GM18868 (cell line): ENCODE data around the gene RBM44.

ENCODE experiments used
- ATAC-seq: cut with Tn5 transposase; IDR thresholded peaks from one replicate; pipeline ENCODE4 v1.9.1; 2021; ENCODE audit warnings: mild to moderate bottlenecking, moderate library complexity; ENCODE audit not compliant: unreplicated experiment

The RBM44 gene

DNA sequence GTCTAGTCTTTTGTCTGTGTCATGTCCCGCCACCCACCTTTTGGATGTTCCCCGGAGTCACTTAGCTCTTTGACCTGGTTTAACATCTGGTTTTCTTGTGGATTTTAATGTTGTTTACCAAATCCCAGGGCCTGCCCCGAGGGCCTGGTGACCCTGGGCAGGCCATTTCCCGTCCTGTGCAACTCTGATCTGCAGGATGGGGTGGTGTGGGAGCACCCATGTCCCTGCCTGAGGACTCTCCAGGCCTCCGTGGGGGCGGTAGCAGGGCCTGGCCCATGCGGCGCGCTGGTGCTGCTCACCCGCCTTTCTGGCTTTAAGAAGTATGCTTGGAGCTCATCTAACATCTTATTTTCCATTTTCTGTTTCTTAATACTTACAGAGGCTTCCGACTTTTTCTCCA lies 71.5 kb downstream of the RBM44 start:
- ATAC-seq, result no peak

DNA sequence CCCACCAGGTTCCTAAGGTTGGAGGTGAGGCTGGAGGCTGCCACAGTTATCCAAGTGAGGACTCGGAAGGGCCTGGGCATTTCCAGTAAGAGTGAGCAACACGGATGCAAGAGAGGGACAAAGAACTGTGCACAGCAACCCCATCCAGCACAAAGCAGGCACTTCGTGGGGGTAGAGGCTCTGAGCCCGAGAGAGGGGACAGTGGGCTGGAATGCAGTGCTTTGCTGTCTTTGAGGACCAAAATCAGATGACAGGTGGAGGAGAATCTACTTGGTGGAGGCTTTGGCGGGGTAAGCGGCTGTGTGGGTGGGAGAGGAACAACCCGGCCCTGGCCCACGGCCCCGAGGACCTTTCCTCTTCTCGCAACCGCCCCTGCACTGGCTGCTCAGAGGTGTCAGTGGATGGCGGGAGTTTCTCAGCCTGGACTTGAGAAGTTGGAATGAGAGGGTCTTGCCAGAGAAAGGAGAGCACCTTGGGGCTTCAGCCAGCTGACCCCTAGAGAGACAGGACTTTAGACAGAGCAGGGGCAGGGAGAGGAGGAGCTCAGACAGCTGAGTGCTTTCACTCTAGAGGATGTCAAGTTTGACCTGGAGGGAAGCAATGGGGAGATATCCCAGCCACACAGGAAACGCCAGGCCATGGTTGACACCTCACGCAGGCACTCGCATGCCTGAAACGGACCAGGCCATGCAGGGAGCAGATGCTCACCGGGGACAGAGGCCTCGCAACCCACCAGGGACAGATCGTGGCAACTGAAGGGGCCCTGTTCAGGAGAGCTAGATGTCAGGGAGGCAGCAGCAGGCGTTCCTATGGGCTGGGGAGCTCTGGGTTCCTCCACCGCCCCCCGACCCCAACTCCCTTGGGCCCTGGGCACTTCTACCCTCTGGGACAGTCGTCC lies 72.4 kb downstream of the RBM44 start:
- no peak for ATAC-seq

DNA sequence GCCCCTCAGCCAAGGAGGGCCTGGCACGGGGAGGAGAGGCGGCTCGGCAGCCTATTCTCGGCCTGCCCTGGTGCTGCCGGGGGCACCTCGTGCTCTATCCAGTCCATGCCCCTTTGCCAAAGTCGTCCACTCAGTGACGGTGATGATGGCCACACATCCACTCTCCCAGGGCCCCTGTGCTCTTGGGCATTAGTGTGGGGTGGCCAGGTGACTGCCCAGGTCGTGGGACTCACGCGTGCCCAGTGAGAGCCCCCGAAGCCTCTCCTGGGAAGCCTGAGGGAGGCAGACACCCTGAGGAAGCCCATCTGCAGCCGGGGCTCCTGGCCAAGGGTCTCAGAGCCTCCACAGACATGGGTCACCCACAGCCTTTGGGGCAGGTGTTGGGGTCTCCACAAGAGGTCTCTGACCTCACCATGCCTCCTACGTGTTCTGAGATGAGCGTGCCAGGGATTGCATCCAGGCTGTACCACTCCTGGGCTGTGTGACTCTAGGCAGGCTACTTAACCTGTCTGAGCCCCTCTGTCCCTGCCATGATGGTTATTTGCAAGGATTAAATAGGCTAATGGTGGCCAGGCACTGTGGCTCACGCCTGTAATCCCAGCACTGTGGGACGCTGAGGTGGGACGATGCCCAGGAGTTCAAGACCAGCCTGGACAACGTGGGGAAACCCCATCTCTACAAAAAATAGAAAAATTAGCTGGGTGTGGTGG lies 73.8 kb downstream of the RBM44 start:
- ATAC-seq, result no peak

DNA sequence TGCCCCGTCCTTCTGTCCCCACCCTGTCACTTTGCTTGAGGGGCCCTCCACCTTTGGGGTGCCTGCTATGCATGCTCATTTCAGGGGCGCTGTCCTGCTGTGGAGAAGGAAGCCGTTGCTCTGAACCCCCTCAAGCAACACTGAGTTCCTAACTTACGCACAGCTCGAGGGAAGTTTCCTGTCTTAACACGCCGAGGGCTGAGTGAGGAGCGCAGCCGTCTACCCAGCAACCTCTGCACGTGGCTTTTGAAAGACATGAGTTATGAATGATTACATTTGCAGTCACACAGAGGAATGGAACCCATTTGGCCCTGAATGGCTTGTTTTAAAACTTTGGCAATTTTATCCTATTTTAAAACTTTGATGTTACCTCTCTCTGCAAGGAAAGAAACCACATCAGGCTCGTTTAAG lies 74.8 kb downstream of the RBM44 start:
- ATAC-seq, result no peak

DNA sequence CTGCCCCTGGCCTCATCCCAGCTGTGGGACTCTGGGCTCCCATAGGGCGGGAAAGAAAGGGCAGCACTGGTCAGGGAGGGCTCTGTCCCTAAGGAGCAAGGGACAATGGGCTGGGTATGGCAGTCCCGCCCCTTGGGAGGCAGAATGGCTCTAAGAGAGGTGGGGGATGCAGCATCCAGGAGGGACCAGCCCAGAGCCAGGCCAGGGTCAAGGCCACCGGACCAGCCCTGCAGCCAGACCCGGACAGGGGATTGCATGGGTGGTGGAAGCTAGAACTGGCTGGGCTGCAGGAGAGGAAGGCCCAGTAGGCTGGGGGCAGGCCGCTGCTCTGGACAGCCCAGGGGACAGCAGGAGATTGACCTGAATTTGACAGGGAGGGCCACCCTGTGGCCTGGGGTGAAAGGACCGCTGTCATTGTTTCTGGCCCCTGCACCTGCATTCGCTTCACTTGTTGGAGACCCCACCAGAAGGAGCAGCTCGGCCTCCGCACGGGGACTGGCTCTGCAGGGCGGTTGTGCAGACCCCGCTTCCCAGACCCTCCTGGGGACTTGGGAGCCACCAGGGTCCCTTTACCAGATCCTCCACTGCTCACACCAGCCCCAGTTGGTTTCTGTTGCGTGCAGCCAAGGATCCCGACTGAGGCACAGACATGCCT lies 75.4 kb downstream of the RBM44 start:
- no peak for ATAC-seq

DNA sequence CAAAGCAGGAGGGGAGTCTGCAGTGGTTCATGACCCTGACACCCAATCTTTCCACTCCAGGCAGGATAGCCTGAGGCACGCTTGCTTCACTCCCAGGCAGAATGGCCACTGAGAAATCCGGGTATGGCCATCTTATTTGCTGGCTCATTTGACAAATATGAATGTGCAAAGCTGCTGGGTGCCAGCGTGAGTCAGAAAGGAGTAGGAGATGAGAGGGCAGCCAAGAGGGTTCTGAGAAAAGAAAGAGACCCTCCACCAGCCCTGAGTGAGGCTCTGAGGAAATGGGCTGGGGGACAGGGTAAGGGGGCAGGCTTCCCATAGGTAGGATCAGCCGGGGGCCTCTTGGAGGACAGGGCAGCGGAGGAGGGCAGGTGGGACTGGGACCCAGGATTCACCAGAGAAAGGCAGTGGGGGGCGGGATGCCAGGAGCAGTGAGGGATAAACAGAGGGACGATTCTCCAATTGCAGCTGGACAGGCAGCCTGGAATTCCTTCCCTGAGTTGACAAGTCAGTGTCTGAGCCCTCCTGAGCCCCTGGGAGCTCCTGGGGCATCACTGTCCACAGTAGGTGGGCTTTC lies 76.1 kb downstream of the RBM44 start:
- no peak for ATAC-seq

DNA sequence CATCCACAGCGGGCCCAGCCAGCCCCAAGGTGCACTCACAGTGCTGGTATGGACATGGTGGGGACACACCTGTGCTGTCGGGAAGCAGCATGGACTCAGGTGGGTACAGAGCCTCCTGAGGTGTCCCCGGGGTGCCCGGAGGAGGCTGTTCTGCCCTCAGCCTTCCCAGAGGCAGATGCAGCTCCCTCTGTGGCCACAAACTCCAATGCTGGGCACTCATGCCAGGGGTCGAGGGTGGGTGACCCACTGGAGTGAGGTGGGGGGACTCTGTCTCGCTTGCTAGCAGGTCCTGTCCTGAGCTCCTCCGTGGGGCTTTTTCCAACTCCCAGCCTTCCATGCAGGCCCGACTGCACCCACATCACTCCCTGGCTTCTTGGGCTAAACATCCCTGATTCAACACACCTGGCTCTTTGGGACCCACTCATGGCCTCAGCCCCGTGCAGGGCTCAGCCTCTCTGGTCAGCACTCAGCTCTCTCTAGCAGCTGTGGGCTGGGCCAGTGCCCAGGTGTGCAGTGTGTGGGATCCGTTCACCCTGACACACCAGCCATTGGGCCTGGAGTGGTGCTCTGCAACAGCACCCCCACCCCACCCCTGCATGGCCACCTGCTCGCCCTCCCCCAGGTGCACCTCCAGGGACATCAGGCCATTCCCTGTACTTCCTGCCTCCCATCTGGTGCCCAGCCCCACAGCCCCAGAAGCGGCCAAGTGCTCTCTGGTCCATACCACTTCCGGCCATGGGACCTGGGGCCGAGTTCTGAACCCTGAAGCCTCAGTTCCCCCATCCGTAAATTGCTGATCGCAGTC lies 76.9 kb downstream of the RBM44 start:
- no peak for ATAC-seq

DNA sequence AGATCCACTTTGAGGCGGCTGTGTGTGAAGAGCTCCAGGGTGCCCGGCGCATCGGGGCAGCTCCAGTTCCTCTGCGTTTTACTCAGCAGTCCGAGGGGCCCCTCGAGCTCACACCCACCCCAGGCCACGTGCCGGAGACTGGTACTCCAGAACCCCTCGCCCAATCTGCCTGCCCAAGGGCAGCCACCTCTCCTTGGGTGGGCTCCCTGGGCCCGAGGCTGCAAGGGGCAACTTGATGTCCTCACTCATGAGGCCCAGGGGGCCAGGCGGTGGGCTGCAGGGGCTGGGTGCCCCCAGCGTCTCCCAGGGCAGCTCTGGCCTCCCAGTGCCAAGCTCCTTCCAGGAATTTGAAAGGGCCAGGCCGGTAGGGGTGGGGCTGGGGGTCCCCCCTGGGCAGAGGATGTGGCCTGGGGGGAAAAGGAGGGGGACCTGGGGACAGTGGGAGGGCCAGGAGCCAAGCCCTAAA lies 77.5 kb downstream of the RBM44 start:
- ATAC-seq, result no peak

DNA sequence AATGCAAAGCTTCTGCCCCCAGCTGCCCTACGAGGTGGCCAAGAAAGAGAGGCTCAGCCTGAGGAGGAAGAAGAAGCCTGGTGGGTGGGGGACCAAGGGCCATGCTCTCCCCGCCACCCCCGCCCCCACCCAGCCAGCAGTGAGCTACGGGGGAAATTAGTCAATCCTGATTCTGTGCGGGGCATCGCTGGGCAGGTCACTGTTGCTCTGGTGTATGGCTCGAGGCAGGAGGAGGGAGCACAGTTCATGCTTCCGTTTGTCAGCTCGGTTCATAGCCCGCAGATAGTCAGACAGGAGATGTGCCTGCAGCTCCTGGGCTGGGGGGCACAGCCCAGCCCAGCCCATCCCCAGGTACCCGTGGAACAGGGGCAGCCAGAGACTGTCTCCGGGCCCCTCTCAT lies 78.0 kb downstream of the RBM44 start:
- no peak for ATAC-seq

DNA sequence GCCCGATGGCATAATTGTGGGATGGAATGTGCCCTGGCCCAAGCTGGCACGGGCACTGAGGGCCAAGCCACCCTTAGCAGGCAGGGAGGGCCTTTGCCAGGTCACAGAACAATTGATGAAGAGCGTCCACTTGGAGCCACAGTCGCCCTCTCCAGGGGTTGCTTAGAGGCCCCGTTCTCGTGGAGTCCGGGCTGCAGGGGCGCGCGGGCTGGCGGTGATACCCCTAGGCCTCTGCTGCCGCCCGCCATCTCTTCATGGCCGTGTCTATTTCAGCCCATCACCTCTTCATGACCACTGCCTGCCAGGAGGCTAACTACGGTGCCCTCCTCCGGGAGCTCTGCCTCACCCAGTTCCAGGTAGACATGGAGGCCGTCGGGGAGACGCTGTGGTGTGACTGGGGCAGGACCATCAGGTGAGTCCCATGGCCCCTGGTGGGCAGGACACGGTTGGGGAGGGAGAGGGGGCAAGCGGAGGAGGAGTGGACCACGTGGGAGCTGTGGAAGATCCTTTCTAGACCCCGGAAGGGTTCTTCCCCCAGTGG lies 78.4 kb downstream of the RBM44 start:
- ATAC-seq, result no peak

DNA sequence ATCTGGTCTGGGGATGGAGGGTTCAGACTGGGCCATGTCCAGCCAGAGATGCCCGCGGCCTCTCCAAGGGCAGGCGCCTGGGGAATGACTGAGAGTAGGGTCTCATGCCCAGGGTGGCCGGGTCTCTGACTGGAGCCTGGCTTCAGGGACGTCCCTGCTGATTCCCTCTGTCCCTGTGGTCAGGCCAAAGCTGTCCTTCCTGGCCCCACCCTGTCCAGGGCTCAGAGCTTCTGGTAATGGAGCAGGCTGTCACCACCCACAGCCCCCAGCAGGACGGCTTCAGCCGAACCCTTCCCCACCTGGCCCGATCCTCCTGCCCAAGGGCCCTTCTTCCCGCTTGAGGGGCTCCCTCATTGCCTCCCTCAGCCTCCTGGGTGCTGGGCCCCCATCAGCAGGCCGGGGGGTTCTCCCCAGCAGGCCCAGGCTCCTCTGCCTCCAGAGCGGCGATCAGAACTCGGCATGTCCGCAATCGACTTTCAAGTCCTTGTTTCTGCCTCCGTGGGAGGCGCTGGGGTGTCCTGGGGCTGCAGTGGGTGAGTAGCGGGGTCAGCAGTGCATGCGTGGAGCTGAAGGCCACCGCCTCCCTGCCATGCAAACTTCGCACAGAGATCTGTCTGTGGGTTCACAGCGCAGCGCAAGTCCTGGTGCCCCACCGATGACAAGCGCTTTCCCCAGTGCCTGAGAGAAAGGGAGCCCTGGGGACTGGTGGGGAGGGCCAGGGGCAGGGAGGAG lies 79.2 kb downstream of the RBM44 start:
- ATAC-seq, result no peak

DNA sequence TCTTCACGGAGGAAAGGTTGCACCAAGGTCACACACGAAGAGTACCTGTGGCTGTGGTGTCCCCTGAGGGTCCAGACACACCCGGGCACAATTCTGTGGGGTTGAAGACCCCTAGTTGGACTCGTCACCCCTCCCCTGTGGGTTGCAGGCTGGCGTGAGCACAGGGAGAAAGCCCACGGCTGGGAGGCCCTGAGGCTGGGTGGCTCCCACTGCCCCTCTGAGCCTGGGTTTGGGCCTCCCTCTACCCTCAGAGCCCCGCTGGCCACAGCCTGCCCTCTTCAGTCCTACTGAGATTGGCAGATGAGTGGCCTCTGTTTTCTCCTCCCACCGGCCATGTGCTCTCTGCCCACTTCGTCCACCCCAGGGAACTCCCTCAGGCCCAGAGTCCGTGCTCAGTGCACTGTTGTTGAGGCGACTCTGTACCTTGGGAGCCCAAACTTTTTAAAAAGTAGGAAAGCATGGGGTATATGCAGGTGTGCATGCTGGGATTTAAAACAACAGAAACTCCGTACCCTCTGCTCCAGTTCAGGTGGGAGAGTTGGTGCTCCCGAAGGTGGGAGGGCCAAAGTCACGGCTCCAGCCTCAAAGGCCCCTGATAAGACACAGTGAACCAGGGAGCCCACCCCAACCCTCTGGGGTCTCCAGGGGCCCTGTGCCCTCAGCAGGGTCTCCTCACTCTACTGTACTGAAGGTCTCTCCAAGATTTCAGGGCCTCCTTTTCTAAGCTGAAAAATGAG lies 79.9 kb downstream of the RBM44 start:
- ATAC-seq, result no peak

DNA sequence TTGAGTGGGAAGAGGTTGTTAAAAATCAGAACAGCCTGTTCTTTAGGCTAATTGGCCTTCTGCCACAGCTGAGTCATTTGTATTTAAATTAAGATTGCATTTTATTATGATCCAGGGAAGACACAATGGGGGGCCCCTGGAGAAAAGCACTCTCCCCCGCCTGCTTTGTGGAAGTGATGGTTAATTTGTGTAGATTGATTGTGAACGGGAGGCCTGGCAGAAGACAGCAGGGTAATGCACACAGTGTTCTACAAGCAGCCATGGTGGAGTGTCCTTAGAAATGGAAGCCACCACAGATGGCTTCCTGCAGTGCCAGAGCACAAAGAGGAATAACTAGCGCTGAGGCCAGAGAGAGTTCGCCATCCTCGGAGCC lies 80.5 kb downstream of the RBM44 start:
- ATAC-seq, result no peak

DNA sequence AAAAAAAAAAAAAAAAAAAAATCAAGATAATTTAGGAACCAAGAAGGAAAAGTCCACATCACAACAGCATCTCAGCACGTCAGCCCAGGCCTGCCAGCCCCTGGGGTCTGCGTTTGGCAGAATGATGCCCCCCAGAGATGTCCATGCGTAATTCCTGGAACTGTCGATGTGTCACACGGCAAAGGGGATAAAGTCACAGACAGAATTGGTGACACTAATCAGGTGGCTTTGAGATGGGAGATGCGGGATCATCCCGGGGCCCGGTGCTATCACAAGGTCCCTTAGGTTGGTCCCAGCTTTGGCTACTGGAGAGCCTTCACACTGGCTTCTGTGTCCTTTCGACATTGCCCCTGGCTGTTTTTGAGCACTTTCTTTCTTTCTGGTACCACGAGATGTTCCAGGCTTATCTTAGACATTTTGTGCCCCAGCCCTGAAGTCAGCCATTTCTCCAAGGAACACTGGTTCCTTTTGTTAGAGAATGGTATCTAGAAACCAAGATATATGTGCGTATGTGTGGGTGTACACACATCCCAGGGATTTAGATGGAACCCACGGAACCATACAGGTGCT lies 81.5 kb downstream of the RBM44 start:
- ATAC-seq, result no peak

DNA sequence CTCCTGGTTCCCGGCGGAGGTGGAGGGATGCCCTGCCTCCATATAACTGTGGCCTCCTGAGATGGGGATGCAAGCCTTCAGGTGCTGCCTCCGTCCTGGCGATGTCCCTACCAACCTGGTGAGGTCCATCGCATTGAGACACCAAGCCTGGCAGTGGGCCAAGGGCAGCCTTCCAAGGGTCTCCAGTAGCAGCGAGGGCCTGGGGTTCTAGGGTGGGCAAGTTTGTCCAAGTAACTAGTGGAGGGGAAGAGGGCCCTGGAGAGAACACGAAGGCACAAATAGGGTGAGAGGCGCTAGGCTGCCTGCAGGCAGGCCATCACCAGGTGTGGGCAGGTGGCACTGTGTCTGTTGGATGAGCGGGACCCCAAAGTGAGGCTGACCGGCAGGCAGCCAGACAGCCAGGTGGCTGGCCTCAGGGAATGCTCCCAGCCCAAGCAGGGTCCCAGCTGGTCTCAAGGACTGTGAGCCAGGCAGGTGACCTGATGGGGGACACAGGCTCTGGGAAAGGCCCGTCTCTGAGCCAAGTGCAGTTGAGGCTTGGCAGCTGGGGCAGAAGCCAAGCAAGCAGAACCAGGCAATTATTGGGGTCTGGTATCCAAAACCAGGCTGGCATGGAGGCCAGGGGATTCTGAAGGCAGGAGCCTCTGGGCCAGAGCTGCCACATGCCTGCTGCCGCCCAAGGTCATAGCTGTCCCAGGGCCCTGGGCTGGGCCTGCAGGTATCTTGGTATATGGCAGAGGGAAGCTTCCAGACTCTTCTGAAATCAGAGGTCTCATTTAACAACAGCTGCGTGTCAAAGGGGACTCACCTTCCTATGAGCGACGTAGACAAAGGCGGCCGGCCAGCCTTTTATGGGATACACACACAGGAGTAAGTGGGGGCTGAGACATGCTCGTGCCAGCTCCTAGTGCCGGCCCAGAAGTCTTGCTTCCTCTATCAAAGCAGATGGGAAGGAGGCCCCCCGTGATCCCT lies 84.2 kb downstream of the RBM44 start:
- ATAC-seq, result no peak

DNA sequence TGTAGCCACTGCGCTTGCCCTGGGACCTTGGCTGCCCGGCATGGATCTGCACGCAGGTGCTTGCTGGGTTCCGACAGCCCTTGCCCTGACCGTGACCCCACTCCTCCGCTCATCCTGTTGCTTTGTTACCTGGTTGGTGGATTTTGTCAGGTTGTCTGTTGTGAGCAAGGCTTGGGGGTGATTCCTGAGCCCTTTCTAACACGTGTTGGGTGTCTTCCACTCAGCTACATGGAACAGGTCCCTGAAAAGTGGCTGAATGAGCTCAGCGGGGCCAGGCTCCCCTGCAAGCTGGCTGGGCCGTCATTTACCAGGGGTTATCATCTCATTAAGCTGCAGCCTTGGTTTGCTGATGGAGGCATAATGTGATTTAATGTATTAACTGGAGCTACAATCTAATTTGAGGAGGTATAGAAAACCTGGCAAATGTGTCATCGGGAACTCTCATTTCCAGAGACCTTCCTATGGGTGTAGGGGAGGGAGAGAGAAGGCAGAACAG lies 85.4 kb downstream of the RBM44 start:
- no peak for ATAC-seq

DNA sequence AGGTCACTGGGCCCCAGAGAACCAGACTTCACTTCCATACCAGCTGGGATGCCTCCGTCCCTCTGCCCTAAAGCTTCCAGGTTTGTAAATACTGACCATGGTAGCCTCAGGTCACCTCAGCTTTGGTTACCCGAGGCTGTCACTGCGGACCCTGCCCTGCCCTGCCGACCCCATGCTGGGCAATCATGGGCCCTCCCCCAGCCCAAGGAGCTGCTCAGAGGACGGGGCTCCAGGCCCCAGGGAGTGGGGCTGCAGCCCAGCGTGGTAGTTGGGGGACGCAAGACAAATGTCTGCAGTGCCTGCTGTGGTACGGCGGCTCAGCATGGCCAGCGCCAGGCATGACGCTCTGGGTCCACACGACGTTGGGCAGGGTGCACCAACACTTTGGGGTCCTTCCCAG lies 86.1 kb downstream of the RBM44 start:
- ATAC-seq, result no peak
